Activated naive CD4-positive, alpha-beta T cell treated with anti-CD3 and anti-CD28 coated beads, Interleukin-2, amount 50 U/mL, for 24 hours (primary cell): ENCODE measurements around the gene DRC7.

Experiments used
- H3K27ac Mint-ChIP-seq: one replicate; pipeline ENCODE4 v1.8.0; 2021; ENCODE audit warnings: mild to moderate bottlenecking, mixed read lengths
- H3K27me3 Mint-ChIP-seq: one replicate; pipeline ENCODE4 v1.8.0; 2021; ENCODE audit warnings: mixed read lengths
- H3K36me3 Mint-ChIP-seq: one replicate; pipeline ENCODE4 v1.8.0; 2021; ENCODE audit warnings: mixed read lengths
- H3K4me1 Mint-ChIP-seq: one replicate; pipeline ENCODE4 v1.8.0; 2021; ENCODE audit warnings: mixed read lengths
- H3K4me3 Mint-ChIP-seq: one replicate; pipeline ENCODE4 v1.8.0; 2021; ENCODE audit warnings: mild to moderate bottlenecking, mixed read lengths
- H3K9me3 Mint-ChIP-seq: one replicate; pipeline ENCODE4 v1.8.0; 2021; ENCODE audit warnings: mixed read lengths

Gene DRC7

DNA sequence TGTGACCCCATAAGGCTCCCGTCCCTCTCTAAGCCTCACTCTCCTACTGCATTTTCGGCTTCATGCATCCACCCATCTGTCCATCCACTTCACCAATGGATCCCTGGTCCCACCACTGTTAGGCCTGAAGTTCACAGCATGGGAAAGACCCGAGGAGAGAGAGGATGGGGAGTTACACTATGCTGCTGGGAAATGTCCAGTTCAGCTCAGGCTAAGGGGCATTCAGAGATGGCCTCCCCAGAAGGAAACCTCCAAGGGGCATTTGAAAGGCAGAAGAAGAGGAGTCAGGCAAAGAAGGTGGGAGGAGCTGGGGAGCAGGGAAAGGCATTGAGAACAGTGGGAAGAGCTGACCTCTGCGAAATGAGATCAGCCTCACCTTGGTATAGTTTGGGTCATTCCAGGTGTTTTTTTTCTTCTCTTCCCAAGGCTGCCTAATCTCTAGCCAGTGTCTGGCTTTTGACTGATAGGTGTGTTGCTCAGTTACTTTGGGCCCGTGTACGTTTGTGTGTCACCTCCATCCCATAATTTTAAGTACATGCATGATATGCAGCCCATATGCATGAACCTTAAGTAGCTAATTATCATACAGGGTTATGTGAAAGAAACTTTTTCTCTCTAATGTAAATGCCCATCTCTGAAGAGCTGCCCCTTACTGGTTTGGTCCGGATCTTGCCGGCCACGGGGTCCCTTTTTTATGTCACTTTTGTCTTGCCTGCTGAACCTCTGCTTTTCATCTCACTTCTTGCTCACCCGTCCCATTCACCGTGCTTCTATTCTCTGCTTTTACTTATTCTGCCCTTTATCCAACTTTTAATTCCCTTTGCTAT is 11.6 kb upstream of the DRC7 start:
- Mint-ChIP-seq H3K27ac (peak overlapping the region; percentile 11), H3K4me3 (no peak overlapping the region), H3K9me3 (no peaks in the 10 kb centered on the region), H3K36me3 (no peaks in the 10 kb centered on the region), H3K4me1 (peaks cover 3% of the 10 kb centered on the region), H3K27me3 (no peaks in the 10 kb centered on the region)

DNA sequence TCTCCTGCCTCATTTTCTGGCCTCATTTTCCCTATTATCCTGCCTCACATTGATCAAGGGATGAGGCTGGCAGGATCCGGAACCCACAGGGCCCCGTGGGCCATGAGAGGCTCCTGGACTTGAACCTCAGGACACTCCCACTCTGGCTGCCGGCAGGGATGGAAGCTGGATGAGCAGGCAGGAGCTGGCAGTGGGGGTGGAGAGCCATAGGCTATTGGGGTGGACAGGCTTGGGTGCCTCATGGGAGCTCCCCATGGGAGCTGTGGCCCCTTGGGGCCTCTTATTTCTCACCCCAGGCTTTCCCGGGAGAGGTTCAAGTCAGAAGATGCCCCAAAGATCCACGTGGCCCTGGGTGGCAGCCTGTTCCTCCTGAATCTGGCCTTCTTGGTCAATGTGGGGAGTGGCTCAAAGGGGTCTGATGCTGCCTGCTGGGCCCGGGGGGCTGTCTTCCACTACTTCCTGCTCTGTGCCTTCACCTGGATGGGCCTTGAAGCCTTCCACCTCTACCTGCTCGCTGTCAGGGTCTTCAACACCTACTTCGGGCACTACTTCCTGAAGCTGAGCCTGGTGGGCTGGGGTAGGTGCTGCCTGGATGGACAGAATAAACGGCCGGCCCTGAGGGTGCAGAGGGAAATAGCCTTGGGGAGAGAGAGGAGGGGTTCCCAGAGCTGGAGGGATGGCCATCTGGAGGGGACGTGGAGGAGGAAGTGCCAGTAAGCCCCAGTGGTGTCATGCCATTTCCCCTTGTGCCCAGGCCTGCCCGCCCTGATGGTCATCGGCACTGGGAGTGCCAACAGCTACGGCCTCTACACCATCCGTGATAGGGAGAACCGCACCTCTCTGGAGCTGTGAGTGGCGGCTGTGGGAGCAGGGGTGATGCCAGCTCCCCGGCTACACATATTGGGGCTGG is 10.7 kb upstream of the DRC7 start:
- H3K4me1 Mint-ChIP-seq, result peaks cover 3% of the 10 kb centered on the region

DNA sequence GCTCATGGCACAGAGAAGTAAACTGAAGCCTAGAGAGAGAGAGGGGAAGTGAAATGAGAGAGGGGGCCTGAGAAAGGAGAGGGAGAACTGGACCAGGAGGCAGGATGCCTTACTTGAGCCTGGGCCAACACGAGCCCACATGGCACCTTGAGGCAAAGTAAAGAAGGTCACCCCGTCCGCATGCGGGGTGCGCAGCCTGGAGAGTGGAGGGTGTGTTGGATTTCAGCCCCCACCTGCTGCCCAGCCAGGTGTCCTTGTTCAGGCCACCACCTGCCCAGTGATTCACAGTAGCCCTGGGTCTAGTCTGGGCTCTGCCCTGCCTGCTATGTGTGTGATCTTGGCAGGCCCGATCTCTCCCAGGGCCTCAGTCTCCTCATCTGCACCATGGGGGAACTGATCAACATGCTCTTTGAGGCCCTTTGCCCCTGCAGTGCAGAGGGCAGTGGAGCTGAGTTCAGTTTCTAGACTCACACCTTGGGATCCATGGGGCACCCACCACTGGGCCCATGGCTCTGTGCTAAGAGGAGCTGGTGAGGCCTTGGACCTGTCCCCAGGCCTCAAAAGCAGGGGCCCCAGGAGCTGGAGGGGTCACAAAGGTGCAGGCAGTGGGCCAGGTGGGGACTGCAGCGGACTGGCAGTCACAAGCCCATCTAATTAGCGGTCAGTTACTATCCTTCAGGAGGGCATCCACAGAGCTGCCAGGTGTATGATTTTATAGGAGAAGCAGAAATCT is 9.8 kb upstream of the DRC7 start:
- H3K27ac Mint-ChIP-seq, result no peak overlapping the region
- H3K27me3 Mint-ChIP-seq, result no peaks in the 10 kb centered on the region
- peaks cover 11% of the 10 kb centered on the region for H3K4me1 Mint-ChIP-seq
- no peak overlapping the region for H3K4me3 Mint-ChIP-seq
- H3K36me3 Mint-ChIP-seq, result no peaks in the 10 kb centered on the region
- no peaks in the 10 kb centered on the region for H3K9me3 Mint-ChIP-seq

More for the DNA sequence above, 10.7 kb upstream of the DRC7 start:
- Mint-ChIP-seq H3K27ac (no peak overlapping the region), H3K27me3 (no peaks in the 10 kb centered on the region), H3K9me3 (no peaks in the 10 kb centered on the region), H3K4me3 (no peak overlapping the region), H3K36me3 (no peaks in the 10 kb centered on the region)

DNA sequence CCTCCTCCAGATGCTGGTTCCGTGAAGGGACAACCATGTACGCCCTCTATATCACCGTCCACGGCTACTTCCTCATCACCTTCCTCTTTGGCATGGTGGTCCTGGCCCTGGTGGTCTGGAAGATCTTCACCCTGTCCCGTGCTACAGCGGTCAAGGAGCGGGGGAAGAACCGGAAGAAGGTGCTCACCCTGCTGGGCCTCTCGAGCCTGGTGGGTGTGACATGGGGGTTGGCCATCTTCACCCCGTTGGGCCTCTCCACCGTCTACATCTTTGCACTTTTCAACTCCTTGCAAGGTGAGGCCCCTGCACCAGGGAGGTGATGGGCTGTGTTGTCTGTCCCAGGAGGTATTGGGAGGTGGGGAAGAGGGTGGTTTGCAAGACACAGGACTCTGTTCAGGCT is 9.0 kb upstream of the DRC7 start:
- Mint-ChIP-seq H3K27ac (no peak overlapping the region), H3K9me3 (no peaks in the 10 kb centered on the region), H3K27me3 (no peaks in the 10 kb centered on the region), H3K36me3 (no peaks in the 10 kb centered on the region), H3K4me1 (peaks cover 14% of the 10 kb centered on the region), H3K4me3 (no peak overlapping the region)

DNA sequence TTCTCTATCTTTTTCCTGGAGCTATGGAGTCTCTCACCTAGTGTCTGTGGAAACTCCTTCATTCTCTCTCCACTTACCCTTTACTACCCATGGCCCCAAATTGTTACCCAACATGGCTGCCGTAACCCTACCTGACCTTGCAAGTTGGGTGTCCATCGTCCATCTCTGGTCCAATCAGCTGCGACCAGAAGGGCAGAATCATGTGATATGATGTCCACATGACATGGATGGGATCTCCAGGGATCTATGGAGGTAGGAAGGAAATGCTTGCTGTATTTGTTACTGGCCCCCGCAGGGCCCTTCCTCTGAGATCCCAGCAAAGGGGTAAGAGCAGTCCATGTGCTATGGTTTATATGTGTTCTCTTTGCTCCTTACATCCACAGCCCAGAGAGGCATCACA is 8.0 kb upstream of the DRC7 start:
- Mint-ChIP-seq H3K9me3 (no peaks in the 10 kb centered on the region), H3K4me1 (peaks cover 17% of the 10 kb centered on the region), H3K27me3 (no peaks in the 10 kb centered on the region), H3K27ac (no peak overlapping the region), H3K4me3 (no peak overlapping the region), H3K36me3 (no peaks in the 10 kb centered on the region)

DNA sequence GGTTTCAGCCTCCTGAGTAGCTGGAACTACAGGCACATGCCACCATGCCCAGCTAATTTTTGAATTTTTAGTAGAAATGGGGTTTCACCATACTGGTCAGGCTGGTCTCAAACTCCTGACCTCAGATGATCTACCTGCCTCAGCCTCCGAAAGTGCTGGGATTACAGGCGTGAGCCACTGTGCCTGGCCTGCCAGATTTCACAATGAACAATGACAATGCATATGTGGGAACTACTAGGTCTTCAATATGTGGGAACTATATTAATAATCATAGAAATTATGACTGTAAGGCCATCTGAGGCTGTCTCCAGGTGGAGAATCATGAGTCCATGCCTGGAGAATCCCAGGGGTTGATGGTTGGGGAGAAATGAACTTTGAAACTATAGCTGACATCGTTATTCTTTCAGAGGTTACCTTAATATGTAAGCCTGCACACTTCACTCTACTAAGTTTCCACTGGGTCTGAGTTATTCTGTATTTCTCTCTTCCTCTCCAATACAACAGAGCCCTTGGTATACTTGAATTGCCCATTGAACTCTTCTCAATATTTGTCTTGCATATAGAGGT is 7.2 kb upstream of the DRC7 start:
- H3K27ac Mint-ChIP-seq, result no peak overlapping the region
- no peak overlapping the region for H3K4me3 Mint-ChIP-seq
- no peaks in the 10 kb centered on the region for H3K27me3 Mint-ChIP-seq
- no peaks in the 10 kb centered on the region for H3K9me3 Mint-ChIP-seq
- H3K4me1 Mint-ChIP-seq, result peaks cover 17% of the 10 kb centered on the region
- H3K36me3 Mint-ChIP-seq, result no peaks in the 10 kb centered on the region

DNA sequence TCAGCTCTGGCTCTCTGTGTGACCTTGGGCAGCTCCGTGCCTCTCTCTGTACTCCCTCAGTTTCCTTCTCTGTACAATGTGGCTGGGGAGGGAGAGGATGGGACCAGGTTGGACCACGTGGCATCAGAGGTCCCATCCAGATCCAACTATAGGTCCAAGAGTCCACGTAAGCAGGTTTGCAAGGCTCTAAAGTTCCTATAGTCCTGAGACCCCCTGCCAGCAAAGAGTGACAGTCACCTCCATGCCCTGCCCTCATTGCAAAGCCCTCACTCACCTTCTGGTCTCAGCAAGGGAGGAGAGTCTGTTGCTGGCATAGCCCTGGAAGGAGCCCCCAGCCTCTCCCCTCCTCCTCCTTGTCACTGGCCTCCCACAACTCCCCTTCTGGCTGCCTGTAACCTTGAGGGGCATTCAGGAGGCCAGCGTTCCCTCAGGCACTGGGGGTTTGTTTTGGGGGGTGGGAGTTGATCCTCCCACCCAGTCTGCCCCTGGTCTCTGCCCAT is 6.1 kb upstream of the DRC7 start:
- H3K27ac Mint-ChIP-seq, result no peak overlapping the region
- no peaks in the 10 kb centered on the region for H3K36me3 Mint-ChIP-seq
- H3K9me3 Mint-ChIP-seq, result no peaks in the 10 kb centered on the region
- no peaks in the 10 kb centered on the region for H3K27me3 Mint-ChIP-seq
- no peak overlapping the region for H3K4me3 Mint-ChIP-seq
- H3K4me1 Mint-ChIP-seq, result peaks cover 17% of the 10 kb centered on the region

DNA sequence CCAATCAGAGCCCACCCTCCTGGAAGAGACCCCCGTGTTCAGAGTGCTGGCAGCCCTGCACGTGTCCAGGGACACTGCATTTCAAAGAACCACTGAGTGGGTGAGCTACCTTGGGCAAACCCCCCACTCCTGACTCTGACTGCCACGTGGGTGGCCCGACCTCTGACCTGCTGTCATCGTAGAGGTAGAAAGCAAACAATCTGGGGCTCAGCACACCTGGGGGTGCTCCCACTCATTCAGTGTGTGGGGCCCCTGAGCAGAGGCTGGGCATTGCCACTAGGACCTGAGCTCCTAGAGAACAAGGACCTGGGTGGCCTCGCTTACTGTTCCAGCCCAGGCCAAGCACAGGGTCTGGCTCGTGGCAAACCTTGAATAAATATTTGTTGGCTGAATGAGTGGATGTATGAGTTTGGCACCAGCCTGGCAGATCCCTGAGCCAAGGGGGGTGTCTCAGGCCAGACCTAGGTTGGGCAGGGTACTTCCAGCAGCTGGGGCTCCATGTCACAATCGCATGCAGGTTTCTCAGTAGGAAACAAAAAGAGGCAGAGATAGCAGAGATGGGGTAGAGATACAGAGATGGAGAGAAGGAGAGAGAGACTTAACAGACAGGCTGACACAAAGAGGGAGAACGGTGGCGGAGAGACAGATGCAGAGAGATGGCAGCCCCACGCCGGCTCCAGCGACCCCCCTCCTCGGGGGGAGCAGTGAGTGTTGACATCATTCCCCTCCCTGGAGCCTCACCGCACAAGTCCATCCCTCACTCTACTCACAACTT is 5.4 kb upstream of the DRC7 start:
- Mint-ChIP-seq H3K27ac (peak overlapping the region; percentile 68), H3K4me3 (peak overlapping the region; percentile 76), H3K27me3 (no peaks in the 10 kb centered on the region), H3K4me1 (peaks cover 17% of the 10 kb centered on the region), H3K36me3 (no peaks in the 10 kb centered on the region), H3K9me3 (no peaks in the 10 kb centered on the region)

DNA sequence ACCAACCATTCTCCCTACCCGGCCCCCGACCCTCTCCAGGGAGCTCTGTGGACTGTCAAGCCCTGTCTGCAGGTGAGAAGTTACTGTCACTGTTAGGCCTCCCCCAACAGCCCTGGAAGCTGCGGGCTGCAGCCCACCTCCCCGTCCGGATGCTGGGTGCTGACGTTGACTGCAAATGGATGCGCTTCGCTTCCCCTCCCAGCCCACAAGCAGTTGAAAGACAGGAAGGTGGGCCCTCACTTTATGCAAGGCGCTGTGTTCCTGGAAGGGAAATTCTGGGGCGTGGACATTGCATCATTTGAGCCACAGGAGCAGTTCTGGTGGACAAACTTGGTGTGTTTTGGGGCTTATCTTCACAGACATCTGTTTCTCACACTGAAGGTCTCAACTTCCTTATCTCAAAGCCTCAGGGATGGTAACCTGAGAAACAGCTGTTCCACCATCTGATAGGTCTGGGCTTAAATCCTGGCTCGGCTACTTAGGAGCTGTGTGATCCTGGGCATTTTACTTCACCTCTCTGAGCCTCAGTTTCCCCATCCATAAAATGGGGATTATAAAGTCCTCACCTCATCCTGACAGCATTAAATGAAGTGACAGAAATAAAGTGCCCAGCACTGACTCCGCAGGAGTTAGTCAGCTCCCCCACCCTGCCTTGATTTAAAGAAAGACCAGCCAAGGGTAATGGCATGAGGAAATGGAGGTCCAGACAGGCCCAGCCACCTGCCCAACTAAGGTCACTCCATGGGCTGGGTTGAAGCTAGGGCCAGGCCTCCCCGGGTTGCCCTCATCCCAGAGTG is 4.6 kb upstream of the DRC7 start:
- Mint-ChIP-seq H3K27me3 (no peaks in the 10 kb centered on the region), H3K27ac (no peak overlapping the region), H3K9me3 (no peaks in the 10 kb centered on the region), H3K4me3 (peak overlapping the region; percentile 15), H3K36me3 (no peaks in the 10 kb centered on the region), H3K4me1 (peaks cover 23% of the 10 kb centered on the region)

DNA sequence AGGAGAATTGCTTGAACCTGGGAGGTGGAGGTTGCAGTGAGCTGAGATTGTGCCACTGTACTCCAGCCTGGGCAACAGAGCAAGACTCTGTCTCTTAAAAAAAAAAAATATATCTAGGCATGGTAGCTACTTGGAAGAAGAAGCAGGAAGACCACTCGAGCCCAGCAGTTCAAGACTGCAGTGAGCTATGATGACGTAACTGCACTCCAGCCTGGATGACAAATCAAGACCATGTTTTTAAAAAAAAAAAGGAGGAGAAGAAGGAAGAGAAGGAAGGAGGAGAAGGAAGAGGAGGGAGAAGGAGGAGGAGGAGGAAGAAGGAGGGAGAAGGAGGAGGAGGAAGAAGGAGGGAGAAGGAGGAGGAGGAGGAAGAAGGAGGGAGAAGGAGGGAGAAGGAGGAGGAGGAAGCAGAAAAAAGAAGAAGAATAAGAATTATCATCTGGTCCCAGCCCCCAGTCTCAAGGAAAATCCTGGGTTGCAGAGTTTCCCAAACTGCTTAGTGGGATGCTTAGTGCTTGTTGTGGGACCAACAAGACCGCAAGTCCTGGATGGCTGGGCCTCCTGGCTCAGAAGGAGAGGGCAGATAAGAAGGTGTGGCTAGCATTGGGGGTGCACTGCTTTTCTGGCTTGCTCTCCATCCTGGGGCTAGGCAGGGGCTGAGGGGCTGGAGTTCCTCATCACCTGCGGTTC is 3.7 kb upstream of the DRC7 start:
- H3K4me3 Mint-ChIP-seq, result no peak overlapping the region
- no peaks in the 10 kb centered on the region for H3K9me3 Mint-ChIP-seq
- H3K4me1 Mint-ChIP-seq, result peaks cover 29% of the 10 kb centered on the region
- H3K27me3 Mint-ChIP-seq, result no peaks in the 10 kb centered on the region
- no peak overlapping the region for H3K27ac Mint-ChIP-seq
- no peaks in the 10 kb centered on the region for H3K36me3 Mint-ChIP-seq

DNA sequence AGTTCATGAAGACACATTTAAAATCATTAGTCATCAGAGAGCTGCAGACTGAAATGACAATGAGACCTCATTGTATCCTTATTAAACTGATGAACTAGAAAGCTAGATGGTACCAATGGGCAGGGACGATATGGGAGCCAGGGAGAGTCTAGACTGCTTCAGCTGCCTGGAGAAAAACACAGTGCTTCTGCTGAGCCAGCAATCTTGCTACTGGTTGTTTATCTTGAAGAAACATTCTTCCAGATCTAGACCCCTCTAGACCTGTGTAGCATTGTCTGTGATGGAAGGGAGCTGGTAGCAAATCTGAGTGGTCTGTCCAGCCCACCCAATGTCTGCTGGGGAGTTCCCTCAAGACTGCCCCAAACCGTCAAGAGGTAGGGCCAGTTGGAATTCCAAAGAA is 2.0 kb upstream of the DRC7 start:
- no peak overlapping the region for H3K27ac Mint-ChIP-seq
- peaks cover 29% of the 10 kb centered on the region for H3K4me1 Mint-ChIP-seq
- H3K27me3 Mint-ChIP-seq, result no peaks in the 10 kb centered on the region

DNA sequence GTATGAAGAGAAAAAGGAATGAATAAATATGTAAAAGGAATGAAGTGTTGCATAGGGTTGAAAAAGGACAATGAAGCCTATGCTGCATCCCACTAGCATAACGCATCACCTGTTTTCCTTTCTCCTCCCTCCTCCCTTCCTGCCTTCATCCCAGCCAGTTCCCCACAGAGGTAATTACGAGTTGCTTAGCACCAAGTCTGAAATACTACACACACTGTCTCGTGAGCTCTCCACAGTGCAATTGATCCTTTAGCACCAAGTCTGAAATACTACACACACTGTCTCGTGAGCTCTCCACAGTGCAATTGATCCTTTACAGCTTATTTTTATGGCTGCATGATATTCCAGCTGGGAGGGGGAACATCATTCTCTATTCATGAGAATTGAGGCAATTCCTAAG is 1.1 kb upstream of the DRC7 start:
- peaks cover 29% of the 10 kb centered on the region for H3K4me1 Mint-ChIP-seq
- H3K36me3 Mint-ChIP-seq, result no peaks in the 10 kb centered on the region
- no peaks in the 10 kb centered on the region for H3K27me3 Mint-ChIP-seq
- no peak overlapping the region for H3K27ac Mint-ChIP-seq
- no peaks in the 10 kb centered on the region for H3K9me3 Mint-ChIP-seq
- no peak overlapping the region for H3K4me3 Mint-ChIP-seq

More for the DNA sequence above, 2.0 kb upstream of the DRC7 start:
- Mint-ChIP-seq H3K4me3 (no peak overlapping the region), H3K36me3 (no peaks in the 10 kb centered on the region), H3K9me3 (no peaks in the 10 kb centered on the region)

DNA sequence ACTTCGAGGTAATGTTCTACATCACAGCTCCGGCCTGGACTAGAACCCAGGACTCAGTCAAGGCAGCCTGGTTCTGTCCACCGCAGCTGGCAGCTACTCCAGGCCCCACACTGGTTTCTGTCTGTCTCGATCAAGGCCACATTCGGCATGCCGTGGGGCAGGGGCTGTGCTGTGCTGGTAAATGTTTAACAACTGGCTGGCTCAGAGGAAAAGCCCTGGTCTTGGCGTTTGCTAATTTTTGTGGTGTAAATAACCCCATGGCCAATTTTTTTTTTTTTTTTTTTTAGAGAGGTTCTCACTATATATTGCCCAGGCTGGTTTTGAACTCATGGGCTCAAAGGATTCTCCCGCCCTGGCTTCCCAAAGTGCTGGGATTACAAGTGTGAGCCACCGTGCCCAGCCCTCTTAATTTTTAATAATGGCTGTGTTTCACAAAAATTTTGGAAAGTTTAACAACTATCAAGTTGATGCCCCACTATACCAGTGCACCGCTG is 328 bp upstream of the DRC7 start:
- H3K9me3 Mint-ChIP-seq, result no peaks in the 10 kb centered on the region
- H3K27ac Mint-ChIP-seq, result no peak overlapping the region
- H3K4me3 Mint-ChIP-seq, result no peak overlapping the region
- H3K27me3 Mint-ChIP-seq, result no peaks in the 10 kb centered on the region
- H3K4me1 Mint-ChIP-seq, result peaks cover 26% of the 10 kb centered on the region
- H3K36me3 Mint-ChIP-seq, result no peaks in the 10 kb centered on the region
